Transverse colon (tissue), 4 donors: ENCODE measurements around the gene PRKCB.

Source experiments
- EP300 ChIP-seq: sonication (generic); formaldehyde crosslinking; IDR thresholded peaks from one replicate; pipeline ENCODE4 v1.6.1; 2017; ENCODE audit warnings: antibody characterized with exemption, low read depth
- POLR2A ChIP-seq: fragments of 450-650 bp; IDR thresholded peaks from one replicate; pipeline ENCODE4 v1.6.1; 2016; ENCODE audit warnings: antibody characterized with exemption, mild to moderate bottlenecking, moderate library complexity
- POLR2AphosphoS5 ChIP-seq, 3 donors: sonication (generic); formaldehyde crosslinking; IDR thresholded peaks; one replicate each; pipeline ENCODE4 v1.6.1; 2016; ENCODE audit warnings: antibody characterized with exemption in 3 of 3
- TF ChIP-seq, protein P1 (sequence below), 5 experiments: fragments of 200-600 bp in 3 of 5; fragments of 450-650 bp in 2 of 5; sonication (generic) in 3 of 5; IDR thresholded peaks; 1 replicate in 2 of 5; 2 replicates in 3 of 5; pipeline ENCODE4 v1.5.1; 2016 to 2017; ENCODE audit warnings: antibody characterized with exemption in 5 of 5, inconsistent platforms in 3 of 5, mild to moderate bottlenecking in 2 of 5, moderate library complexity in 1 of 5

DNA sequence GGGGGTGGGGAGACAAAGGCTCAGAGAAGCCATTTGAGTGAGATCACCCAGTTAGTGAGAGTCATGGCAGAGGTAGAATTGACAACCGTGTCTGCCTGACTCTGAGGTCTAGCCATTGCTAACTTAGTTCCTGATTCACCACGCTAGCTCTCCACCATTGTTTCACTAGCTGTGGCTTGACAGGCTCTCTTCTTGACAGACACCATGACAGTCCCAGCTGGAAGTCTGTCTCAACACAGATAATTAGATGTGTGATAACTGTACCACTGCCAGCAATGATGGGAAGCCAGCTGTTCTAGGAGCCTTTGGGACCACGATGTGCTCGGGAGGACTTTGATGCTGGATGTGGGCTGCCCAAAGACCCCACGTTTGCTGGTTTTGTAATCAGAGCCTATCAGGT lies 249.9 kb downstream of the PRKCB start:
- TF ChIP-seq, protein P1, sequence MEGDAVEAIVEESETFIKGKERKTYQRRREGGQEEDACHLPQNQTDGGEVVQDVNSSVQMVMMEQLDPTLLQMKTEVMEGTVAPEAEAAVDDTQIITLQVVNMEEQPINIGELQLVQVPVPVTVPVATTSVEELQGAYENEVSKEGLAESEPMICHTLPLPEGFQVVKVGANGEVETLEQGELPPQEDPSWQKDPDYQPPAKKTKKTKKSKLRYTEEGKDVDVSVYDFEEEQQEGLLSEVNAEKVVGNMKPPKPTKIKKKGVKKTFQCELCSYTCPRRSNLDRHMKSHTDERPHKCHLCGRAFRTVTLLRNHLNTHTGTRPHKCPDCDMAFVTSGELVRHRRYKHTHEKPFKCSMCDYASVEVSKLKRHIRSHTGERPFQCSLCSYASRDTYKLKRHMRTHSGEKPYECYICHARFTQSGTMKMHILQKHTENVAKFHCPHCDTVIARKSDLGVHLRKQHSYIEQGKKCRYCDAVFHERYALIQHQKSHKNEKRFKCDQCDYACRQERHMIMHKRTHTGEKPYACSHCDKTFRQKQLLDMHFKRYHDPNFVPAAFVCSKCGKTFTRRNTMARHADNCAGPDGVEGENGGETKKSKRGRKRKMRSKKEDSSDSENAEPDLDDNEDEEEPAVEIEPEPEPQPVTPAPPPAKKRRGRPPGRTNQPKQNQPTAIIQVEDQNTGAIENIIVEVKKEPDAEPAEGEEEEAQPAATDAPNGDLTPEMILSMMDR (IDR thresholded peaks at IDR 0.05): no peak
- no peak for TF ChIP-seq EP300
- TF ChIP-seq POLR2A: no peak
- no peak for TF ChIP-seq POLR2AphosphoS5 (IDR thresholded peaks at IDR 0.05)
